GDM1 (cell line): ENCODE measurements around the gene B4GALT3.

ENCODE experiments used
- DNase-seq: peaks from one replicate; lab custom pipeline; 2025; lab: John Stamatoyannopoulos, UW

The B4GALT3 gene

GRCh38 chr1:161187311-161187710 lies 10.0 kb upstream of the B4GALT3 start:
- DNase-seq, result no peak

GRCh38 chr1:161185732-161186311 lies 8.5 kb upstream of the B4GALT3 start:
- DNase-seq, result peak; percentile 19

GRCh38 chr1:161185282-161185682 lies 8.0 kb upstream of the B4GALT3 start:
- peak; percentile 97 for DNase-seq

DNA sequence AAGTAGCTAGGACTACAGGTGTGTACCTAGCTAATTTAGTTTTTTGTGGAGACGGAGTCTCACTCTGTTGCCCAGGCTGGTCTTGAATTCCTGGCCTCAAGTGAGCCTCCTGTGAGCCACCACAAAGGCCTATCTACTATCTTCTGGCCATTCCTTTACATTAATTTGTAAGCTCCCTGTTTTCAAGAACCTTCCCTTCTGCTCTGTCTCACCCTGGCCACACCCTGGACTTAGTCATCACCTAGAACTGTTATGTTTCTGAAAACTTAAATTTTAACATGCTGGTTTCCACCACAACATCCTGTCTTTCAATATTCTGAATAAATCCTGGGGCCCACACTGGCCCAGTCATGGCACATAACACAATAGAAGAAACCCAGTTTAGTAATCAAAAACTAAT lies 4.9 kb upstream of the B4GALT3 start:
- no peak for DNase-seq

GRCh38 chr1:161180639-161181038 lies 3.3 kb upstream of the B4GALT3 start:
- peak; percentile 18 for DNase-seq

GRCh38 chr1:161179698-161180097 lies 2.4 kb upstream of the B4GALT3 start:
- no peak for DNase-seq

DNA sequence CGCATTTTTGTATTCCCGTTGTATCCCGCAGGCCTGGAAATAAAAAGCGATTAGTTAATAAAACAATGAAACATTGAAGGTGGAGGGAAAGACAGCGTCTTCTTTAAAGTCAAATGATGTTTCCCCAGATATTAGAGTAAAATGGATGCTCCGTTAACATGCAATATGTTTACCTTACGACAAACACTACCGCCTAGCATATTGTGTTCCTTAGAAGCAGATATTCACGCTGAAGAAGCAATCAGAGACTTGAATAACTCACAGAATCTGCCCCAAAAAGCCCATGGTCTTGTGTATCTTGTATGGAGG lies 583 bp upstream of the B4GALT3 start:
- no peak for DNase-seq

DNA sequence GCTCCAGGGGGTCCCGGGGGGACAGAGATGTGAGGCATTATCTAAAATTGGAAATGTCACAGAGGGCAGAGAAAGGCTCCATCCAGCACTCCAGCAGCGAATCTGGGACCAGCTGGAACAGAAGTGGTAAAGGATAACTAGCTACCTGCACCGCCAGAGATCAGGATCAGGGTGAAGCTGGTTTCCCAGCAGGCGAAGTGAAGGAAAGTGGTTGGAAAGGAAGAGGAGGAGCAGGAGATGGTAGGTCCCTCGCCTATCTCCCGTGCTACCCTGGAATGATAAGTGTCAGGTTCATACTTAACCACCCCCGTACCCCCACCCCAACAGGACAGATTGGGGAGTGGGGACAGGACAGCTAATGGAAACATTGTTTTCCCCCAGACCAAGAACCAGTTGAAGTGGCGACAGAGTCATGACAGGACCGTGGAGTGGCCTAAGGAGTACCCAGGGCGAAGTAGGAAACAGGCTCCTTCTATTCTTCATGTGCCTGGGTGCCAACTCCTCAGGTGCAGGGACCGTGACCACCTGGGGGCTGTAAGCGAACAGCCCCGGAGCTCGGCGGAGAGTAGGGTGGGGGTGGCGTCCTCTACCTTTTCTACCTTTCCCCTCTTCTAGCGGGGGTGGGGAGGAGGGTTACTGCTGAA lies 717 bp downstream of the B4GALT3 start:
- DNase-seq, result no peak

- no peak for DNase-seq
These were observed 1.4 kb downstream of the B4GALT3 start for GRCh38 chr1:161175771-161176453.

- no peak for DNase-seq
These were observed 2.4 kb downstream of the B4GALT3 start for GRCh38 chr1:161174911-161175310.

DNA sequence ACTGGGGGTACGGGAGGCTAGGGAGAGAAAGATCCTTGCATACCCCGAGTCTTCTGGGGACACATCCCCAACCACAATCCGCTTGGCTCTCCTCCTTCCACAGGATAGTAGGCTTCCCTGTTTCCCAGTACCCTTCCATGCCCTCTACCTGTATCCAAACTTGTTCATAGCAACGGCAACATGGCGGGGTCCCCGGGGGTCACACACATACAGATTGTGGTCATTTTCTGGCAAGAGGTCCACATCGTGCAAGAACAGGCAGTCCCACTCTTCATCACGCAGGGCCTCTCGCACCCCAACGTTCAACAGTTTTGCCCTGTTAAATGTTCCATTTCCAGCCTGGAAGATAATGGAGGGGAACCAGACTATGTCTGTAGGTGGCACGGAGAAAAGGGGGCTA lies 3.6 kb downstream of the B4GALT3 start:
- no peak for DNase-seq

GRCh38 chr1:161172776-161173376 lies 4.4 kb downstream of the B4GALT3 start:
- DNase-seq, result no peak

- DNase-seq, result no peak
These were observed 5.0 kb downstream of the B4GALT3 start for GRCh38 chr1:161172349-161172748.

DNA sequence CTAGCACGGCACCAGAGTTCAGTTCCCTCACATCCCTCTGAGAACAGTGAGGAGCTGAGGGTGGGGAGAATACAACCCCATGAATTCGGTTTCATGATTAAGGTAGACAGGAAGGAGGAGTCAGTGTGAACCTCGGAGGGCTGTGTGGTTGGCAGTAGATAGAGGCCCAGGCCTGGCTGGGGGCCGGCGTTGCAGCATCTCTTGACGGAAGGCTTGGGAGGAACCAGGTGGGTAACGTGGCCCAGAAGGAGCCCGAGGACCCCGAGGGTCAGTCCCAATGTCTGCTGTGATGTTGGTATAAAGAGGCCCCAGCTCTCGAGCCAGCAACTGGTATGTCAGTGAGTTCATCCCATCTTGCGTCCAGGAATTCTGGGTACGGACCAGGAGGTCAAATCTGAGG lies 5.6 kb downstream of the B4GALT3 start:
- no peak for DNase-seq

DNA sequence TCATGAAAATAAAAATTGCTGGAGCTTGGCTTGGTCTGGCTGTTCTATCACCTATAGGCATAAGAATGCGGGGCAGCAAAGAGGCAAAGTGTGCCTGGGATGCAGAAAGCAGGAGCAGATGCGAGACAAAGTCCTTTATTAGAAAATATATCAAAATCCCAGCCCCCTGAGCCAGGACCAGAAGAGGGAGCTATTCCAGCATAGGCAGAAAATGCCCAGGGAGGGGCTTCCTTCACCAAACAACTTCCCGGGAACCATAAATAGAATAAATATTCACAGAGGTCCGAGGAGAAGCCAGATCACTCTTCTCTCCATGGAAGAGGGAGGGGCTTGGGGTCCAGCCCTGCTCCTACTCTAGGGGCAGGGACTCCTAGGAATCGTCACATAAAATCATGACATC lies 6.1 kb downstream of the B4GALT3 start:
- DNase-seq, result no peak

DNA sequence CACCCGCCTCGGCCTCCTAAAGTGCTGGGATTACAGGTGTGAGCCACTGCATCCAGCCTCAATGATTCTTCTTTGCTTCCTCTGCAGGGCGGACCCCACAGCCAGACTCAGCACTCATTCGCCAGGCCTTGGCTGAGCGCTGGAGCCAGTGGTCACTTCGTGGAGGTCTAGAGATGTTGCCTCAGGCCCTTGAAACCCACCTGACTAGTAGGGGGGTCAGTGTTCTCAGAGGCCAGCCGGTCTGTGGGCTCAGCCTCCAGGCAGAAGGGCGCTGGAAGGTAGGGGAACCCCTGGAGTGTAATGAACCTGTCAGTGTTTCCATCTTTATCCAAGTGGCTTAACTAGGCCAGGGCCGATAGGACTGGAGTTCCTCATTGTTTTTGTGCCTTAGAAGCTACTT lies 8.4 kb downstream of the B4GALT3 start:
- DNase-seq, result no peak

GRCh38 chr1:161166669-161167548 lies 10.4 kb downstream of the B4GALT3 start:
- no peak for DNase-seq

GRCh38 chr1:161165742-161166668 lies 11.3 kb downstream of the B4GALT3 start, which contains the start of gene PPOX:
PPOX (plus strand) TSS chr1:161166426; CDS start chr1:161166848, 422 bp downstream.
- peak; percentile 95 for DNase-seq

DNA sequence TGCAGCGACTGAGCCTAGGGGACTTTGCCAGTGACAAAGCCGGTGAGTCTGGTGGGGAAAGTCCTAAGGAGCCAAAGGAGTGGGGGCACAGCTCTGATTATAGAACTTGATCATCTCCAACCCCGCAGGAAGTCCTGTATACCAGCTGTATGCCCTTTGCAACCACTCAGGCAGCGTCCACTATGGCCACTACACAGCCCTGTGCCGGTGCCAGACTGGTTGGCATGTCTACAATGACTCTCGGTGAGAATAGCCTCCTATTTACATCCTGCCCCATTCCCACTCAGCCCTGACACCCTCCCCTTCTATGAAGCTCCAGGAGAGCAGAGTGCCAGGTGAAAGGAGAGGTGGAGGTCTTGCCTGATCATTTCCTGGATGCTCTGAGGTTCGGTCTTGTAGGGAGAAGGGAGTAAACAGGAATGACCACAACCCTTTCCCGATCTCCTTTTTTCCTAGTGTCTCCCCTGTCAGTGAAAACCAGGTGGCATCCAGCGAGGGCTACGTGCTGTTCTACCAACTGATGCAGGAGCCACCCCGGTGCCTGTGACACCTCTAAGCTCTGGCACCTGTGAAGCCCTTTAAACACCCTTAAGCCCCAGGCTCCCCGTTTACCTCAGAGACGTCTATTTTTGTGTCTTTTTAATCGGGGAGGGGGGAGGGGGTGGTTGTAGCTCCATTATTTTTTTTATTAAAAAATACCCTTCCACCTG lies 12.3 kb downstream of the B4GALT3 start:
- DNase-seq, result no peak

DNA sequence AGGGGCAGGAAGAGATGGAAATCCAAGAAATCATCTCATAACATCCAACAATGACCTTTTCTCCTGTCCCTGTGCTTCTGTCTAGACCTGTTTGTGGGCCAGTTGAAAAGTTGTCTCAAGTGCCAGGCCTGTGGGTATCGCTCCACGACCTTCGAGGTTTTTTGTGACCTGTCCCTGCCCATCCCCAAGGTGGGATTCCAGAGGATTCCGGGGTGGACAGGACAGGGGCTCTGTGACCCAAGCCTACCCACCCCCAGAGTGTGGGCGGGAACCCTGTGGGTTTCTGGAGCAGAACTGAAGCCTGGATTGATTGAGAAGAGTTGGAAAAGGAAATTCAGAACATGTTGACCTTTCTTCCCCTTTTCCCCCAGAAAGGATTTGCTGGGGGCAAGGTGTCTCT lies 13.5 kb downstream of the B4GALT3 start:
- DNase-seq, result no peak
